IPS-20b (cell line): ENCODE data around the gene GNAQ.

Experiments used
- H3K27ac ChIP-seq: one replicate; pipeline ENCODE4 v1.5.1; 2013; ENCODE audit warnings: low read length
- H3K27me3 ChIP-seq: 2 replicates; pipeline ENCODE4 v1.6.1; 2013; ENCODE audit warnings: mild to moderate bottlenecking, low read length, inconsistent platforms; ENCODE audit not compliant: insufficient read depth
- H3K36me3 ChIP-seq: 2 replicates; pipeline ENCODE4 v1.6.1; 2013; ENCODE audit warnings: low read depth, mild to moderate bottlenecking, inconsistent platforms, low read length, moderate library complexity; ENCODE audit not compliant: insufficient read depth
- H3K4me1 ChIP-seq: 2 replicates; pipeline ENCODE4 v1.6.1; 2013; ENCODE audit warnings: mild to moderate bottlenecking, control low read depth, inconsistent platforms, low read length, moderate library complexity; ENCODE audit not compliant: insufficient read depth
- H3K4me3 ChIP-seq: 2 replicates; pipeline ENCODE4 v1.5.1; 2013; ENCODE audit warnings: mild to moderate bottlenecking, low read length, inconsistent platforms
- H3K9ac ChIP-seq: 2 replicates; pipeline ENCODE4 v1.6.1; 2013; ENCODE audit warnings: low read depth, mild to moderate bottlenecking, inconsistent platforms, low read length, moderate library complexity
- H3K9me3 ChIP-seq: 2 replicates; pipeline ENCODE4 v1.6.1; 2013; ENCODE audit warnings: mild to moderate bottlenecking, low read depth, low read length, inconsistent platforms; ENCODE audit not compliant: insufficient read depth

Gene GNAQ

GRCh38 chr9:78011049-78011448, 20.6 kb downstream of the GNAQ start:
- Histone ChIP-seq H3K9ac (no peak overlapping the region), H3K27me3 (no peaks in the 10 kb centered on the region), H3K36me3 (no peaks in the 10 kb centered on the region), H3K4me1 (peaks cover 16% of the 10 kb centered on the region), H3K27ac (no peak overlapping the region), H3K9me3 (no peaks in the 10 kb centered on the region), H3K4me3 (no peak overlapping the region)

DNA sequence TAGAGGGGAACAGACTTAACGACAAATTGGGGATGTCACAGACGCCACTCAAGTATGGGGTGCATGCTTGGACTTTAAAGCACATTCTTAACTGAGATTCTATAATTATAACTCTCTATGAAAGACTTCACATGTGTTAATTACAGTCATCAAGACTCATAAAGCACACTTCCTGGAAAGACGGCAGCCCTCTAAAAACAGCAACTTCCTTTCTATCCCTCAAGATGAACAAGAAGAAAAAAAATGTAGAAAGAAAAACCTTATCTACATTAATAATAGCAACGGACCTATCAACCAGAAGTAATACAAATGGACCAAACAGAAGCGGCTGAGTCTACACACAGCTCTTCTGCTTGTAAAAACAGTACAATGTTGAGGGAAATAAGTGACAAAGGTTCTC, 21.2 kb downstream of the GNAQ start:
- H3K4me3 ChIP-seq: no peak overlapping the region
- H3K9me3 ChIP-seq: no peaks in the 10 kb centered on the region
- H3K27me3 ChIP-seq: no peaks in the 10 kb centered on the region
- peaks cover 16% of the 10 kb centered on the region for H3K4me1 ChIP-seq
- no peak overlapping the region for H3K9ac ChIP-seq
- no peaks in the 10 kb centered on the region for H3K36me3 ChIP-seq
- H3K27ac ChIP-seq: no peak overlapping the region

DNA sequence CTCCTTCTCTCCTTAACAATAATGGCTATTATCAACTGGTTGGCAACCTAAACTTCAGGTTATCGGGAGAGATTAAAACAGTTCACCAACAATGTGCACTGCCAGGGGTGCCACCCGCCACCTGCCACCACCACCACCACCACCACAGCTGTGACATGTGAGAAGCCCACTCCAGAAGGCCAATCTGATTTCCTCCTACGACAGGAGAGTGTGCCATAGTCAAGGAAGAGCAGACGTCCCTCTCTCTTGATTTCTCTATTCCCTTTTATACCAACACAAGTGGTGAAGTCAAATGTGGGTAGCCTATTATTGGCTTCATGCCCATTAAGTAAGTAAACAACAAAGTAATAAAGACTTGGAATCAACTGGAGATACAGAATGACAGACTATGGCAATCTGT, 22.4 kb downstream of the GNAQ start:
- Histone ChIP-seq H3K4me3 (no peak overlapping the region), H3K36me3 (no peaks in the 10 kb centered on the region), H3K27ac (no peak overlapping the region), H3K9ac (no peak overlapping the region), H3K27me3 (no peaks in the 10 kb centered on the region), H3K4me1 (peaks cover 16% of the 10 kb centered on the region), H3K9me3 (no peaks in the 10 kb centered on the region)

- H3K36me3 ChIP-seq: no peaks in the 10 kb centered on the region
- no peaks in the 10 kb centered on the region for H3K9me3 ChIP-seq
- peaks cover 12% of the 10 kb centered on the region for H3K4me1 ChIP-seq
- no peak overlapping the region for H3K27ac ChIP-seq
- H3K27me3 ChIP-seq: no peaks in the 10 kb centered on the region
- no peak overlapping the region for H3K4me3 ChIP-seq
- H3K9ac ChIP-seq: no peak overlapping the region
These were observed 24.9 kb downstream of the GNAQ start for GRCh38 chr9:78006734-78007133.

DNA sequence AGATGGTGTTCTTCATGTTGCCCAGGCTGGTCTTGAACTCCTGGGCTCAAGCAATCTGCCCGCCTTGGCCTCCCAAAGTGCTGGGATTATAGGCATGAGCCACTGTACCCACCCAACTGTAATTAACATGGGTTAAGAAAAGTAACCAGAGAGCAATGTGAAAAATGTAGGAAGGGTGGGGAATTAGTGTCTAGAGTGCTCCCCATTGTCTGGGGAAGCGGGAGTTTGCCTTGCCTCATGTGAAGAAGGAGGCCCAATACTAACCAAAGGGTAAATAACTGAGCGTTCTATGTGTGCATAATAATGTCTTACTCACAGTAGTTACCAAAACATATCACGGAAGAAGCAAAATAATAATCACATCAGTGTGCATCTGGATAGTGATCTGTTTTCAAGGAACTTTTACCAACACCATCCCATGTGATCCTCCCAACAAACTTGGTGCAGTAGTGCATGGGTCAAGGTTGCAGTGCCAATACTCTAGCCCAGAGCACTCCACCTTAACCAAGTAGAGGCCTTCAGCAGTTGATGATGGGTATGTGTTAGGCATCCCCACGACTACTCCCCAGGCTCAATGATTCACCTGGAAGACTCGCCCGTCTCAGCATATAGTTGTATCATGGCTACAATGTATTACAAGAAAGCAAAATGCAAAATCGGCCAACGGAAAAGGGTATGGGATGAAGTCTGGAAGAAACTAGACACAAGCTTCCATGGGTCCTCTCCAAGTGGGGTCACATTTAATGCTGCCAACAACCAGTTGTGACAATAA, 26.2 kb downstream of the GNAQ start:
- no peak overlapping the region for H3K27ac ChIP-seq
- H3K36me3 ChIP-seq: no peaks in the 10 kb centered on the region
- no peak overlapping the region for H3K4me3 ChIP-seq
- no peaks in the 10 kb centered on the region for H3K9me3 ChIP-seq
- H3K4me1 ChIP-seq: no peaks in the 10 kb centered on the region
- H3K9ac ChIP-seq: no peak overlapping the region
- H3K27me3 ChIP-seq: no peaks in the 10 kb centered on the region

DNA sequence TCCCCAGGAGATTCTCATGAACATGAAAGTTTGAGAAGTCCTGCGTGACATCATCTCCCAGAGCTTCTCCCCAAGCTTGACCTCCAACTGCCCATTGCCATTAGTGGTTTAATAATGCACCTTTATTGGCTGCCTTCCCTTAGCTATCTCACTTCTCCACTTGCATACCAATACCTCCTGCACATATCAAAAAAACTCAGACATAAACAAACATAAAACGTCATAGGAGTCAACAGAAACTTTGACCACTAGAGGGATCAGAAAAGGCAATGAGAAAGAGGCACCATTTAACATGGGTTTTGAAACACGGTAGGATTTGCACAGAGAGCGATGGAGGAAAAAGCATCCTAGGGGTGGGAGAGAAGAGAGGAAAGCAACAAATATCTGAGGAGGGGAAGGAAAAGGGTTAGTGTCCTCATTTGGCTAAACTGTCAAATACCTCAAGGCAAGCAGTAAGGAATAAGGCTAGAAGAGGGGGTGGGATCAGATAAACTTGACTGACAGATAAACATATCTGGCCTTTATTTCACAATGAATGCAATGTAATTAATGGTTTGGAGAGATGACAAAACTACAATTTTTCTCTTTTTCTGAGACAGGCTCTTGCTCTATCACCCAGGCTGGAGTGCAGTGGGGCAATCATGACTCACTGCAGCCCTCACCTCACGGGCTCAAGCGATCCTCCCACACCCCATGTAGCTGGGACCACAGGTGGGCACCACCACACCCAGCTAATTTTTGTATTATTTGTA, 27.0 kb downstream of the GNAQ start:
- 0 out of 2 replicates have a peak, but pooled peaks cover 1% of the 10 kb centered on the region for H3K4me1 ChIP-seq
- no peak overlapping the region for H3K4me3 ChIP-seq
- H3K27me3 ChIP-seq: no peaks in the 10 kb centered on the region
- H3K27ac ChIP-seq: no peak overlapping the region
- no peaks in the 10 kb centered on the region for H3K36me3 ChIP-seq
- H3K9me3 ChIP-seq: no peaks in the 10 kb centered on the region
- no peak overlapping the region for H3K9ac ChIP-seq

- H3K9ac ChIP-seq: no peak overlapping the region
- H3K27ac ChIP-seq: no peak overlapping the region
- no peaks in the 10 kb centered on the region for H3K9me3 ChIP-seq
- no peaks in the 10 kb centered on the region for H3K27me3 ChIP-seq
- no peaks in the 10 kb centered on the region for H3K36me3 ChIP-seq
- H3K4me3 ChIP-seq: no peak overlapping the region
- H3K4me1 ChIP-seq: 0 out of 2 replicates have a peak, but pooled peaks cover 6% of the 10 kb centered on the region
These were observed 27.9 kb downstream of the GNAQ start for GRCh38 chr9:78003730-78004129.

DNA sequence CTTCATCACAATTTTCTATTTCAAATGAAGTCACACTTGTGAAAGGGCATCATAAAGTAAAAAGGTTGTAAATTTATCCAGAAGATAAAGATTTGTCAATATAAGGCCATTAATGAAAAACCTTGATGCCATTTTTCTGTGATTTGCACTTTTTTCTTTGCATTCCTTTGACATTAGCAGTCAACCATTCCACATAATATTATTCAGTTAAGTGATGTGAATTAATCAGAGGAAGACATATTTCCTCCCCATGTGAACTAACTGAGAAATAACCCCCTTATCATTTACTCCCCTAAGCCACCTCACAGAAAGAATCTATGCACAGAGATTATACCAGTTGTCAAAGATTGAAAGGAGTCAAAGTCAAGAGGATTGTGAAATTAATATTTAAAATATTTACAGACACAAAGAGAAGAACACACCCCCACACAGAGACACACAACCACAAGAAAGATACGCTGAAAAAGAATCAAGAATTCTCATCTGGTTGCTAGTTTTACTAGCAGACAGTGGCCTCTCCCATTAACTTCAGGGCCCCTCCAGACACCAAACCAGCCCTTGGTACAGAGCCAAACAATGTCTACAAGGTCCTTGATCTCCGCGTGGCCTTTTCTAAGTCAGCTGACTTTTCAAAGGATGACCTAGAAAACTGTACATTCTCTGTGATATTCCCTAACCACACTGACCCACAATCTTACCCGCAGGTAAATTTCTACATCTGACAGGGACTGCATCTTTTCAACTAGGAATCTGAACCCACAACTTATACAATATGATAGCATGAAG, 29.5 kb downstream of the GNAQ start:
- Histone ChIP-seq H3K36me3 (no peaks in the 10 kb centered on the region), H3K9ac (no peak overlapping the region), H3K4me3 (no peak overlapping the region), H3K27ac (no peak overlapping the region), H3K27me3 (no peaks in the 10 kb centered on the region), H3K9me3 (no peaks in the 10 kb centered on the region), H3K4me1 (0 out of 2 replicates have a peak, but pooled peaks cover 6% of the 10 kb centered on the region)

- Histone ChIP-seq H3K27me3 (no peaks in the 10 kb centered on the region), H3K9me3 (no peaks in the 10 kb centered on the region), H3K9ac (no peak overlapping the region), H3K4me1 (0 out of 2 replicates have a peak, but pooled peaks cover 6% of the 10 kb centered on the region), H3K4me3 (no peak overlapping the region), H3K27ac (no peak overlapping the region), H3K36me3 (no peaks in the 10 kb centered on the region)
These were observed 31.4 kb downstream of the GNAQ start for GRCh38 chr9:78000221-78000620.

DNA sequence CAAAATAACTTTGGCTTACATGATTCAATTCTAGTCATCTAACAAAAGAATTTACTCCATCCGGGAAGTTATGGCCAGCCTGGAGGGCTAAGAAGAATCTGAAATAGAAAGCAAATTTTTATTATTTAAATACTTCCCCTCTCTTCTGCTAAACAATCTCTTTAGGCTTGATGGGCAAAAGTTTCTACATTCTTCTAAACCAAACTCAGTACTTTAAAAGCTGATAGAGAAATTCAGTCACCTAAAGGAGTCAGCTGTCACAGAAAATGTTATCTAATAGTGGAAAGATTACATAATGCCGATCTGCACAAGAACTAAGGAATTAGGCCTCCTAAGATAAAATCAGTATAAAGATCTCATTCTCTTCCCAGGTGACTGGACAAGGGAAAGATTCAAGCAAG, 32.4 kb downstream of the GNAQ start:
- Histone ChIP-seq H3K36me3 (no peaks in the 10 kb centered on the region), H3K27me3 (no peaks in the 10 kb centered on the region), H3K4me1 (0 out of 2 replicates have a peak, but pooled peaks cover 6% of the 10 kb centered on the region), H3K9me3 (no peaks in the 10 kb centered on the region), H3K9ac (no peak overlapping the region), H3K4me3 (no peak overlapping the region), H3K27ac (no peak overlapping the region)

DNA sequence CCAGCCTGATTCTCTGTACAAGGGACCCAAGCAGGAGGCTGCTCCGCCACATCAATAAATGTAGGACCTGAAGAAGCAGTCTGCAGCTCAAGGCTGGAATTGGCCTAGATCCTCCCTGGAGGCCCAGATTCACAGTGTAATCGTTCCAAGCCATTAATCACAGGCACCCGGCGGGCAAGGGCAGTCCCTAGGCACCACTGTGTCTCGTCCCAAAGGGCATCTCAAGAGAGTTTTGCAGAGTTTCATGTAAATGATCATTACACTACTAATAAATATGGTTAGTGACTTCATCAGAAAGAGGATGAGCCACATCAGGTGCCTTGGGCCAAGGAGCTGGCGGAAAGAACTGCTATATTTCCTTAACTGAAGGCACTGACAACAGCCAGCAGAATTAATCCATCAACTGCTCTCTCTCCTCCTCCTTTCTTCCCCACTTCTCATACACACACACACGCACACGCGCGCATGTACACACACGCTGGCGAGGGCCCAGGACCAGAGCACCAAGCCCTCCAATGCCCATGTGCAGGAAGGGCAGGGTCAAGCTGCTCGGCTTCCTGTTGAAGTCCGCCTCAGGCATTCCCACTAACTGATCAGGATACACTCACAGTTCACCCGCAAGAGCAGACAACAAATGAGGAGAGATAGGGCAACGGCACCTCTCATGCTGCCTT, 33.9 kb downstream of the GNAQ start:
- H3K9me3 ChIP-seq: no peaks in the 10 kb centered on the region
- no peak overlapping the region for H3K27ac ChIP-seq
- H3K4me3 ChIP-seq: no peak overlapping the region
- H3K27me3 ChIP-seq: no peaks in the 10 kb centered on the region
- H3K9ac ChIP-seq: no peak overlapping the region
- no peaks in the 10 kb centered on the region for H3K36me3 ChIP-seq
- 0 out of 2 replicates have a peak, but pooled peaks cover 6% of the 10 kb centered on the region for H3K4me1 ChIP-seq
